HG03565 (cell line): Measurements from ENCODE around the gene MARS1.
A peak's percentile ranks its signal among the peaks of the same experiment; 100 is the strongest.

Source experiments
- ATAC-seq: cut with Tn5 transposase; IDR thresholded peaks from one replicate; pipeline ENCODE4 v1.9.1; 2021; ENCODE audit warnings: mild to moderate bottlenecking, moderate library complexity; ENCODE audit not compliant: unreplicated experiment

The MARS1 gene

GRCh38 chr12:57456737-57457490 lies 31.0 kb upstream of the MARS1 start:
- no peak for ATAC-seq

DNA sequence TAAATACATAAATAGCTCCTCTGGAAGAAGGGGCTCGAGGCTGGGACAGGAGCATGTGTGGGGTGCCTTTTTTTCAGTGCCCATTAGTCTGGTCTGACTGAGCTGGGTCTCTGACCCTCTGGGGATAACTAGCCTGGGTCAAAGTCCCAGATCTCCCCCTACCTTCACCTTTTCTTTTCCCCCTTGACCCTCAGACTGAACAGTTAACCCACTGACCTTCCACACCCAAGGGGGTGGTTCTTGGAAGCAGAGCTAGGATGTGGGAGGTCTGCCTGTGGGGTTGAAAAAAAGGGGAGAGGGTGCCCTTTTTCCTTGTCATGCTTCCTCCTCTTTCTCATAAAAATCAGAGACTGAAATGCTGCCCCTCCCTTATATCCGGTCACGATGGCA lies 29.2 kb upstream of the MARS1 start:
- no peak for ATAC-seq

DNA sequence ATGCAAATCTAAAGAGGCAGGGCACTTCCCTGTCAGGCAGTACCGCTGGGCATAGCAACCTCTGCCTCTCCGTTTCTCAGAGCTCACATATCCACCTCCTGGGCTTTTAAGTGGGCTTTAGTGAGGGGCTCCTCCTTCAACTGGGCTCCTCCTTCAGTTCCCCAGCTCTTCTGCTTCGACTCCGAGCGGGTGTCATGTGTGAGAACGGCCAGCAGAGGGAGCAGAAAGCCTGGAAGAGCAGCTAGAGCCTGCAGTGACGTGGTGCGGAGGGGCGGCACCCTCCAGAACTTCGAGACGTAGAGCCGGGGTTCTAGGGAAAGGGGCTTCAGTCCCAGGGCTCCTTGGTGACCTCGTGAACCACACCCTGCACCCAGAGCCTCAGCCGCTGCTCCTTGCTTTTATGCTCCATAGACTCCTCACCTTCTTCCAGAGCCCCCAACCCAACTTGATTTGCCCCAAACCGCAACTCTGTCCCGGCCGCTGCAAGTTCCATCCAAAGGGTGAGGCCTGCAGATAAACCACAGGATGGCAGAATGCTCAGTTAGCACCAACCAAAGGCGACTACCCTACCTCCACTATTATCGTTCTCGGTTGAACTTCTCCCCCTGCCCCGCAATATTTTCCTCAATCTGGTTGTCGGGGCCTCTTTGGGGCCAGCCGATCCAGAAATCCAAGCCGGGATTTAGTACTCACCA lies 28.7 kb upstream of the MARS1 start:
- peak; percentile 50 for ATAC-seq

GRCh38 chr12:57459750-57460467 lies 28.0 kb upstream of the MARS1 start, which contains the start of gene GLI1:
Gene GLI1, plus strand, starts transcription at chr12:57459785. Its CDS starts 3,907 bp downstream, at chr12:57463692.
- no peak for ATAC-seq

- no peak for ATAC-seq
These were observed 27.4 kb upstream of the MARS1 start for GRCh38 chr12:57460468-57460784.

GRCh38 chr12:57460841-57461275 lies 27.0 kb upstream of the MARS1 start:
- ATAC-seq = no peak

DNA sequence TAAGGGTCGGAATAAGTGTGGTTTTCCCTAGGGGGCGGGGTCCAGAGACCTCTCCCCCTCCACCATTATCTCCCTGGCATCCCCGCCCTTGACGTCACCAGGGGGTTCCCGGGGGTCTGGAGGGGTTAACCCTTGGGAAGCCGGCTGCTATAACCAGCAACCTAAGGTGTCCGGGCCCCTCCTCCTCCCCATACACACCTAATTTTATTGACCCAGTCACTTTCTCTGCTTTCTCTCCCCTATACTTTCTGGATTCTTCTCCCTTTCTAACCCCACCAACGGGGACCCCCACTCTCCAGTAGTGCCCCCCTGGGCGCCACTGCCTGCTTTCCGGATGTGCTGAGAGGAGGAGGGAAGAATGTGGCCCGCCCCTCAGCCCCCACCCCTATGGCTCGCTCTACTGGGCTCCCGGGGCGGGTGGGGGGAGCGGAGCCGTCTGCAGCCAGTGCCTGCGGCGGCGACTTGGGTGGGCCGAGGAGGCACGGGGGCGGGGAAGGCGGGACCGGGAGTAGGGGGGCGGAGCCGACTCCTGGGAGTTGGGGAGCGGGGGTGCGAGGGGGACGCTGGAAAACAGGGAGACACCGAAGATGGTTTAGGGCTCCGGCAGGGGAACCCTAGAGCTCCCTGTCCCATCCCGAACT lies 26.5 kb upstream of the MARS1 start:
- ATAC-seq = no peak

DNA sequence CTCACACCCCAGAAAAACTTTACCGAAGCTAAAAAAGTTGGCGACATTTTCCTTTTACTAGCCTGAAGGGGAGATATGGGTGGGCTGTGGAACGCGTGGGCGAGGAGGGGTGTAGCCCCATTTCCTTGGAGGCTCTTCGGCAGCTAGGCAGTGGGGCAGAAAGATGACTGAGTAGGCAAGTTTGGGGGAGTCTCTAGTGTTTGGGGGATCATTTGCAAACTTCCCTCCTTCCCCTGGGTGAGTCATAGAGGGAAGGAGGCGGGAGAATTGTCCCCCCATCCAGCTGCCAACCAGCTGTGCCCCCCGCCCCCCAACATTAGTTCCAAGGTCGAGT lies 26.0 kb upstream of the MARS1 start:
- ATAC-seq = no peak

DNA sequence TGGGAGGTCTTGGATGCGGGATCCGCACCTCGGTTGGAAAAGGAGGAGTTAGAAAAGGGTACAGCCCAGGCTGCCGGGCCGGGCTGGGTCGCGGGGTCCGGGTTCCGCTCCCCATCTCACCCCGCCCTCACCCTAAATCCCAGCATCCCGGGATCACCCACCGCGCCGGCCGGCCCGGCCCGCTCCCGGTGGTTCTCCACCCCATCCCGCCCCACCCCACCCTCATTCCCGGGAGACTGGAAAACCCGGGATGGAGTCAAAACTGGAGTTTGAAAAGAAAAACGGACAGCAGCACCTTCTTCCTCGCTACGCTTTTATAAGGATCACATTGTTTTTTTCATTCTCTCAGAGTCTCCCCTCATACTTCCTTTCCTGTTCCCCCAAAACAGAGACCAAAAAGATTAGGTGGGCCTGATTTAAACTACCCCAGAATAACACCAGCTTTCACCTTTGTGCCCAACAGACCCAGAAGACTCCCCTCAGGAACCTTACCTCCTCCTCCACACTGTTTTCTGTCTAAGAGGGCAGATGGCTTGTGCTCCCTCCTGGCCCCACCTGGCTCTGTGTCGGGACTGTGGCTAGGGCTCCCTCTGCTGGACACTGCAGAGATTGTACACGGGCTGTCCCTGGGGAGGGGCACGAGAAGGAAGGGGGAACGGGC lies 25.5 kb upstream of the MARS1 start:
- peak; percentile 55 for ATAC-seq

- no peak for ATAC-seq
These were observed 25.0 kb upstream of the MARS1 start for GRCh38 chr12:57462912-57463253.

GRCh38 chr12:57464569-57464968 lies 23.3 kb upstream of the MARS1 start:
- ATAC-seq = no peak

DNA sequence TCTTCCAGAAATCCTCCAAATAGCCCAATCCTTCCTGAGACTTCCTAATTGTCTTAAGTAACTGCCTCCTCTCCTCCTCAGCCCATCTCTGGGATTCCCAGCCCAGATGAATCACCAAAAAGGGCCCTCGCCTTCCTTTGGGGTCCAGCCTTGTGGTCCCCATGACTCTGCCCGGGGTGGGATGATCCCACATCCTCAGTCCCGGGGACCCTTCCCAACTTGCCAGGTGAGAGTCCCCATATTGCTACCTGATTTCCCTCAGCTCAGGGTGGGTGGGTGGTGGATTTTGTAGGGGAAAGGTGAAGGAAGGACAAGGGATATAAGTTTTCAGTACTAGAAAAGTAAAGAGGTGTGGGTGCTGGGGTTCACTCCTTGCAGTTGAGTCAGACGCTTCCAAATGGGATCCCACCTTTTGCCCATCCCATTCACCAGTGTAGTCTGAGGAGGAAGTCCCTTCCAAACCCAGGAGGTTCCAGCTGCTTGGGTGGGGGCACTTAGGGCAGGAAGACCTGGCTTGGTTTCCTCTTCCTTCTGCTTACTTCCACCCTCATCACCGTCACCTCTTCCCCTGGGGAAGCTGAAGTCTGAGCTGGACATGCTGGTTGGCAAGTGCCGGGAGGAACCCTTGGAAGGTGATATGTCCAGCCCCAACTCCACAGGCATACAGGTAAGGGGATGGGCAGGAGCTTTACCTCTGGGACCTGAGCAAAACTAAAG lies 22.7 kb upstream of the MARS1 start:
- ATAC-seq = no peak

- ATAC-seq = no peak
These were observed 21.9 kb upstream of the MARS1 start for GRCh38 chr12:57465747-57466505.

DNA sequence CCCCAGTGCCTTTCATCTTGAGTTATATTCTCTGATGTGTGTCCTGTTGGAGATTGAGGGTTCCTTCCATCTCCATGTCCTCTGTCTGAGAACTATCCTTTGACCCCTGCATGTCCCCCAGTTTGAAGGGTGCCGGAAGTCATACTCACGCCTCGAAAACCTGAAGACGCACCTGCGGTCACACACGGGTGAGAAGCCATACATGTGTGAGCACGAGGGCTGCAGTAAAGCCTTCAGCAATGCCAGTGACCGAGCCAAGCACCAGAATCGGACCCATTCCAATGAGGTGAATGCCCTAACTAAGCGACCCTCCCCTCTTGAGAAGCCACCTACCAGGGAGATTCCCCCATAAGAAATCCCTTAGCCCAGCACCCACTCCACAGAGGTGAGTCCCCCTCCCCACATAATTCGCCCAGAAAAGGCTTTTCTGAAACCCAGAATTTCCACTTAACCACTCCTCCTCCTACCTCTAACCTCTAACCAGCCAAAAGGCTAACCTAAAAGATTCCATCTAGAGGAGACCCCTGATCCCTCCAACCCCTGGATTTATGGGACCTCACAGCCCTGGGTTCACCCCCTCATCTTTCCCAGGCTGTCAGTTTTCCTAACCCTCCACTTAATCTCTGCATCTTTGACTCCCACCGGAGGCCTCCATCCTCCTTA lies 20.5 kb upstream of the MARS1 start:
- ATAC-seq = no peak

DNA sequence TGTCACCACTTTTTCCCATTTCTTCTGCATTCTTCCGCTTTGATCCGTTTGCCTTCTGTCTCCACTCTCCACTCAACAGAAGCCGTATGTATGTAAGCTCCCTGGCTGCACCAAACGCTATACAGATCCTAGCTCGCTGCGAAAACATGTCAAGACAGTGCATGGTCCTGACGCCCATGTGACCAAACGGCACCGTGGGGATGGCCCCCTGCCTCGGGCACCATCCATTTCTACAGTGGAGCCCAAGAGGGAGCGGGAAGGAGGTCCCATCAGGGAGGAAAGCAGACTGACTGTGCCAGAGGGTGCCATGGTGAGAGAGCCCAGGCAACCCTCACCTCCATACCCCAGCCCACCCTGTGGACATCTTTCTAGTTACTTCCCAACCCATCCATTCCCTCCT lies 20.0 kb upstream of the MARS1 start:
- ATAC-seq = no peak

- ATAC-seq = no peak
These were observed 18.3 kb upstream of the MARS1 start for GRCh38 chr12:57469296-57470164.

DNA sequence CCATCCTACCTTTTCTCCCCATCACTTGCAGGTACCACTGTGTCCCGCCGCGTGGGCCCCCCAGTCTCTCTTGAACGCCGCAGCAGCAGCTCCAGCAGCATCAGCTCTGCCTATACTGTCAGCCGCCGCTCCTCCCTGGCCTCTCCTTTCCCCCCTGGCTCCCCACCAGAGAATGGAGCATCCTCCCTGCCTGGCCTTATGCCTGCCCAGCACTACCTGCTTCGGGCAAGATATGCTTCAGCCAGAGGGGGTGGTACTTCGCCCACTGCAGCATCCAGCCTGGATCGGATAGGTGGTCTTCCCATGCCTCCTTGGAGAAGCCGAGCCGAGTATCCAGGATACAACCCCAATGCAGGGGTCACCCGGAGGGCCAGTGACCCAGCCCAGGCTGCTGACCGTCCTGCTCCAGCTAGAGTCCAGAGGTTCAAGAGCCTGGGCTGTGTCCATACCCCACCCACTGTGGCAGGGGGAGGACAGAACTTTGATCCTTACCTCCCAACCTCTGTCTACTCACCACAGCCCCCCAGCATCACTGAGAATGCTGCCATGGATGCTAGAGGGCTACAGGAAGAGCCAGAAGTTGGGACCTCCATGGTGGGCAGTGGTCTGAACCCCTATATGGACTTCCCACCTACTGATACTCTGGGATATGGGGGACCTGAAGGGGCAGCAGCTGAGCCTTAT lies 17.4 kb upstream of the MARS1 start:
- ATAC-seq = no peak
